Large intestine (tissue), 3 donors: ENCODE measurements around the gene TAX1BP3. TPM values are rescaled to one million over a fixed set of nuclear protein-coding genes. Genes with fewer than 3 reads are reported as not detected.

Experiments used
- DNase-seq, 2 donors: peaks; one replicate each; pipeline versions ENCODE4 v3.0.0 to v3.0.0-alpha.2; 2013
- H3K27ac ChIP-seq: one replicate; pipeline ENCODE4 v1.5.1; 2013; ENCODE audit warnings: low read length
- H3K27me3 ChIP-seq: 2 replicates; pipeline ENCODE4 v1.6.1; 2013; ENCODE audit warnings: low read length; ENCODE audit not compliant: control insufficient read depth, insufficient read depth
- H3K36me3 ChIP-seq: 2 replicates; pipeline ENCODE4 v1.6.1; 2013; ENCODE audit warnings: low read length; ENCODE audit not compliant: control insufficient read depth, insufficient read depth
- H3K4me1 ChIP-seq: one replicate; pipeline ENCODE4 v1.6.1; 2013; ENCODE audit warnings: low read length; ENCODE audit not compliant: control insufficient read depth, insufficient read depth
- H3K4me3 ChIP-seq: one replicate; pipeline ENCODE4 v1.5.1; 2013; ENCODE audit warnings: low read length
- H3K9me3 ChIP-seq: one replicate; pipeline ENCODE4 v1.6.1; 2013; ENCODE audit warnings: mild to moderate bottlenecking, low read depth, low read length, moderate library complexity; ENCODE audit not compliant: control insufficient read depth
- WGBS: methylation state at CpG from one replicate; pipeline ENCODE4 v1.1.5; 2013; ENCODE audit warnings: low lambda C conversion rate; ENCODE audit not compliant: insufficient coverage; 5-methylcytosine and 5-hydroxymethylcytosine counted together
- polyA plus RNA-seq: library from polyadenylated mRNA; unstranded; fragments of 120-200 nt; gene quantifications from one replicate; pipeline ENCODE4 v1.2.1, GENCODE V29; 2013

Gene TAX1BP3
- polyA plus RNA-seq, 1 donor = 115 TPM

DNA sequence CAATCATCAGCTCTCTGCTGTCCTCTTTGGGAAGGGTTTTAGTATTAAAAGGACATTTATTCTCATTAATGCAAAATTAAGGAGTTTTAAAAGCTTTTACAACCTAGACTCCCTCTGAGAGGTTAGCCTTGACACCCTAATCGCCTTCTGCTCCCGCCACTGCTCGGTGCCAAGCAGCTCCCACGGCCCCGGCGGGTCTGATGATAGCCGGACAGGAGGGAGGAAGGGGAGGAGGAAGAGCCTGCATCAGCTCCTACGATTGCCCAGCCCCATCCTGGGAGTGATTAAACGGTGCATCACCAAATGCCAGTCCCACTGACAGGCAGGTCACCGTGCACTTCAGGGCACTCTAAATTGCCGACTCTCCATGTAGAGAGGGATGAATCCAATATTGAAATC is 40.6 kb downstream of the TAX1BP3 start:
- Histone ChIP-seq H3K4me1 (no peaks in the 10 kb centered on the region), H3K36me3 (peaks cover 68% of the 10 kb centered on the region), H3K9me3 (no peaks in the 10 kb centered on the region), H3K4me3 (no peak overlapping the region), H3K27ac (no peak overlapping the region), H3K27me3 (no peaks in the 10 kb centered on the region)
- no peak for DNase-seq
- WGBS = no CpG with 5 or more reads among the region's 11 CpGs

DNA sequence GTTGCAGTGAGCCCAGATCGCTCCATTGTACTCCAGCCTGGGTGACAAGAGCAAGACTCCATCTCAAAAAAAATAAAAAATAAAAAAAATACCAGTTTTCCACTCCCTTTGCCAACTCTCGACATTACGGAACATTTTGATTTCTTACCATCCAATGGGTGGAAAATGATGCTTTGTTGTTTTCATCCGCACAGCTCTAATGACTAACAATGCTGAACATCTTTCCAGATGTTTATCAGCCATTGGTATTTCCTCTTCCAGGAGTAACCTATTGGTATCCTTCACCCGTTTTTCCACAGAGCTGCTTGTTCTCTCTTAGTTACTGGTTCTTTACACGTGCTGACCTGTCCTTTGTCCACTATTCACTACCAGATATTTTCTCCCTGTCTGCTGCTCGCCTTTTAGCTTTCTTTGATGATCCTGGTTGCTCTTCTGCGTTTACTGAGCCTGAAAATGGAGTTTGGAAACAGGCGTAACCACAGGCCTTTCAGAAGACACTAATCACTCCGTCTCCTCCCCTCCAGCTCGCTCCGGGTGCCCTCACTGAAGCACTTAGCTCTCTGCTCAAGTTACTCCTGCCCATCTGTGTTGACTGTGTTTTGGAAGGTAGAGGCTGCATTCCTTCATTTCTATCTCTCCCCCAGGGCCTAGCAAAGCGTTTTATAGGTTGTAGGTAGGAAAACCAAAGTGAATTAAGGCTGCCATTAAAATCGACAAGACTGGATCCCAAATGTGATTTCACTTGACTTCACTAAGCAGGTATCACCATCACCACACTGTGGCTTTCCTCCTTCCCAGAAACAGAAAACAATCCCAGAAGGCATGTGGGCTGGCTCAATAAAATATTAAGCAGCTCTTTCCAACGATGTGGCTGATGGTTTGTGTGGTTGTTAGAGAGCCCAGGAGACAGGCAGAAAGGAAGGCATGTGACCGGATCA is 41.3 kb downstream of the TAX1BP3 start:
- WGBS = 100% methylated on average over 6 of the region's 16 CpGs
- H3K27me3 ChIP-seq = no peaks in the 10 kb centered on the region
- no peak overlapping the region for H3K4me3 ChIP-seq
- no peak for DNase-seq
- H3K9me3 ChIP-seq = no peaks in the 10 kb centered on the region
- H3K36me3 ChIP-seq = peaks cover 68% of the 10 kb centered on the region
- H3K4me1 ChIP-seq = no peaks in the 10 kb centered on the region
- no peak overlapping the region for H3K27ac ChIP-seq

DNA sequence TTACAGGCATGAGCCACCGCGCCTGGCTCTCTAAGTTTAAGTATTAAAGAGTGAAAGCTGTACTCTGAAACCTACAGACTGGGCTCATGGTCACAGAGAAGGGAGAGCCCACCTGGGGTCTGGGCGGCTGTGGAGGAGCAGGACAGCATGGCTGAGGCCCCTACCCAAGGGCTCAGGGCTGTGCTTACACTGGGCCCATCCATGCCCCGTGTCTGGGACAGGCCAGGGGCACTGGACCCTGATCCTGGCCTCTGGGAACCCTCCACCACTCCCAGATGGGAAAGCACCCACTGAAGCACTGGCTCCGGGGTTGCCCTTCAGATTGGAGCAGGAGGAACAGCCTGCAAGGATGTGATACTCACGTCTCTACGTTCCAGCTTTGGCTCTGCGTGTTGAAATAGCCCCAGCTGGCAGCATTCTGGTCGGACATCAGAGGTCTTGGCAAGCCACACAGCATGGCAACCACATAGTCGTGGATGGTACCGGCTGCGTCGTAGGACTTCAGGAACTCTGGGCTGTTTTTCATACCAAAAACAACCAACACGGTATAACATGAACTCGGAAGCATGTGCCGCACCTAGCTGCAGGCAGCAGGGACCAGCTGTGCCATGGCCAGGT is 45.3 kb downstream of the TAX1BP3 start:
- Histone ChIP-seq H3K36me3 (peaks cover 73% of the 10 kb centered on the region), H3K4me1 (no peaks in the 10 kb centered on the region), H3K9me3 (no peaks in the 10 kb centered on the region), H3K27ac (no peak overlapping the region), H3K4me3 (no peak overlapping the region), H3K27me3 (no peaks in the 10 kb centered on the region)
- no peak for DNase-seq
- no CpG with 5 or more reads among the region's 16 CpGs for WGBS

DNA sequence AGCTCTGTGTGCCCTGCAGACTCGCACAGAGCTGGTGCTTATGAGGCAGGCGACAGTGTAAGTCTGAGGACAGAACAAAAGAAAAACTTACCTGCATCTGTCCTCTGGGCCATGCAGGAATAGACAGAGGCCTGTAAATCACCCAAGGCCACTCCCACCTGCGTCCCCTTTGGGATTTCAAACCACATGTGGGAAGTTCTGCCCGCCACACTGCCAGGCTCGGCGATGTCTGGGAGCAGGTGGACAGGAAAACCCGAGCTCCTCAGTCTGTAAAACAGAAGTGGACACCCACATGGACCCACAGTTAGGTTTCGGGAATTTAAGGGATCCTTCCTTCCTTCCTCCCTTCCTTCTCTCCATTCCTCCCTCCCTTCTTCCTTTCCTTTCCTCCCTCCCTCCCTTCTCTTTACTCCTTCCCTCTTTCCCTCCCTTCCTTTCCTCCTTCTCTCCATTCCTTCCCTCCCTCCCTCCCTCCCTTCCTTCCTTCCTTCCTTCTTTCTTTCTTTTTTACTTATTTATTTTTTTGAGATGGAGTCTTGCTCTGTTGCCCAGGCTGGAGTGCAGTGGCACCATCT is 47.1 kb downstream of the TAX1BP3 start:
- peaks cover 76% of the 10 kb centered on the region for H3K36me3 ChIP-seq

DNA sequence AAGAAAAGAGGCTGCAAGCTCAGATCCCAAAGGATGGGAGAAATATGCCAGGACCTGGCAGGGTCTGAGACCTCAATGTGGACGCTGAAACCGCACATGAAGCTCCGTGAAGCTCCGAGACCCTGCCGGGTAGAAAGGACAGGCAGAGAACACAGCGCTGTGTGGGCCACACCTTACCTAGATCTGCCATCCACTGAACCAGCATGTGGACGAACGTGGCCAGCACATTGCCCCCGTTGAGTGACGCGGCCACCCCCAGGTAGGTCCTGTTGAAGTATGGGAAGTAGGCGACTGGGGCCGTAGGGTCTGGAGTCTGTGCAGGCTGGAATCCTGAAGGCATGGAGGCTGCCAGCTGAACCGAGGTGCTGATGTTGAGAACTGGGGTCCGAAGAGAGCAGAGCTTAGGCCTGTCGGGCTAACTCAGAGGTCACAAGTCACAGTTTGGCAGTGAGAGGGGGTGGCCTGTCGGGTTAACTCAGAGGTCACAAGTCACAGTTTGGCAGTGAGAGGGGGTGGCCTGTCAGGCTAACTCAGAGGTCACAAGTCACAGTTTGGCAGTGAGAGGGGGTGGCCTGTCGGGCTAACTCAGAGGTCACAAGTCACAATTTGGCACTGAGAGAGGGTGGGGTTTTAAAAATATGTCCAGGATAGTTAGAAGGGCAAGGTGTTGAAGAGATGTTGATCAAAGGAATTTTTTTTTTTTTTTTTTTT is 53.1 kb downstream of the TAX1BP3 start:
- Histone ChIP-seq H3K27ac (no peak overlapping the region), H3K9me3 (no peaks in the 10 kb centered on the region), H3K4me1 (peaks cover 5% of the 10 kb centered on the region), H3K27me3 (no peaks in the 10 kb centered on the region), H3K4me3 (no peak overlapping the region), H3K36me3 (peaks cover 73% of the 10 kb centered on the region)
- no peak for DNase-seq
- no CpG with 5 or more reads among the region's 18 CpGs for WGBS

More for the DNA sequence above, 47.1 kb downstream of the TAX1BP3 start:
- WGBS = 83% methylated on average over 1 of the region's 8 CpGs
- no peaks in the 10 kb centered on the region for H3K9me3 ChIP-seq
- DNase-seq = no peak
- H3K4me1 ChIP-seq = no peaks in the 10 kb centered on the region
- H3K4me3 ChIP-seq = no peak overlapping the region
- H3K27me3 ChIP-seq = no peaks in the 10 kb centered on the region
- H3K27ac ChIP-seq = no peak overlapping the region

DNA sequence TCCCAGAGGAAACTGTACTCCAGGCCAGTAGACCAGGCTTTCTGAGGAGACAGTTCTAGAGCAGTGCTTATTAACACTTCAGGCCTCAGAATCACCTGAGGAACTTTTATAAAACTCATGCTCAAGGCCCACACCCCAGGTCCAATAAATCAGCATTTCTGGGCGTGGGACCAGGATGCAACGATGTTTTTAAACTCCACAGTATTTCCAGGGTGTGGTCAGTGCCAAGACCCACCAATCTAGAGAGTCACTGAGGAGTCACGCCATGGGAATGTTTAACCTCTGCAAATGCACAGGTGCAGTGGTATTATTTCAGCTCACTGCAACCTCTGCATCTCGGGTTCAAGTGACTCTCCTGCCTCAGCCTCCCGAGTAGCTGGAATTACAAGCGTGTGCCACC is 55.3 kb downstream of the TAX1BP3 start:
- Histone ChIP-seq H3K36me3 (peaks cover 76% of the 10 kb centered on the region), H3K9me3 (no peaks in the 10 kb centered on the region), H3K27ac (no peak overlapping the region), H3K4me3 (no peak overlapping the region), H3K4me1 (peaks cover 5% of the 10 kb centered on the region), H3K27me3 (no peaks in the 10 kb centered on the region)
- no peak for DNase-seq
- no CpG with 5 or more reads among the region's 6 CpGs for WGBS

Other genes starting within 250 kb of the TAX1BP3 start
- not detected for gene OR1E2, start 234.7 kb downstream of the TAX1BP3 start, polyA plus RNA-seq
- gene SPATA22, start 196.8 kb downstream of the TAX1BP3 start, polyA plus RNA-seq = not detected
- gene ASPA, start 192.6 kb downstream of the TAX1BP3 start, polyA plus RNA-seq = 0.96 TPM
- 15.0 TPM for gene TRPV3, start 110.8 kb downstream of the TAX1BP3 start, polyA plus RNA-seq
- 18.4 TPM for gene TRPV1, start 59.2 kb downstream of the TAX1BP3 start, polyA plus RNA-seq
- gene SHPK, start 32.3 kb downstream of the TAX1BP3 start, polyA plus RNA-seq = 21.3 TPM
- gene CTNS, start 31.8 kb downstream of the TAX1BP3 start, polyA plus RNA-seq = 21.7 TPM
- gene EMC6, start 234 bp upstream of the TAX1BP3 start, polyA plus RNA-seq = 39.7 TPM
- gene P2RX5, start 27.6 kb upstream of the TAX1BP3 start, polyA plus RNA-seq = 2.2 TPM
- gene HASPIN, start 55.3 kb upstream of the TAX1BP3 start, polyA plus RNA-seq = 2.7 TPM
- 45.8 TPM for gene ITGAE, start 132.6 kb upstream of the TAX1BP3 start, polyA plus RNA-seq
- gene NCBP3, start 177.7 kb upstream of the TAX1BP3 start, polyA plus RNA-seq = 75.0 TPM
- gene CAMKK1, start 224.5 kb upstream of the TAX1BP3 start, polyA plus RNA-seq = 15.4 TPM
- 97.1 TPM for gene P2RX1, start 247.9 kb upstream of the TAX1BP3 start, polyA plus RNA-seq